Calu3 (cell line): Measurements from ENCODE around the gene ERLIN1. TPM values are rescaled to one million over a fixed set of nuclear protein-coding genes. Genes with fewer than 3 reads are reported as not detected.

Experiments used
- BruUV-seq: library from RNA; stranded (reverse); fragments of 400-500 nt; replicated peaks from 2 replicates; lab custom pipeline; 2021; lab: Mats Ljungman, UMichigan
- CTCF ChIA-PET: fragments of 300-600 bp; sonication (Branson Sonifier 250); formaldehyde crosslinking; loops from one replicate; lab custom pipeline; 2022; ENCODE audit warnings: antibody characterized with exemption; lab: Charles Lee
- DNase-seq: peaks from one replicate; pipeline ENCODE4 v3.0.0; 2022
- H3K27ac Mint-ChIP-seq: one replicate; pipeline ENCODE4 v1.8.0; 2022; ENCODE audit warnings: mixed read lengths; ENCODE audit not compliant: unreplicated experiment
- H3K27me3 Mint-ChIP-seq: one replicate; pipeline ENCODE4 v1.8.0; 2022; ENCODE audit warnings: mixed read lengths; ENCODE audit not compliant: unreplicated experiment
- H3K36me3 Mint-ChIP-seq: one replicate; pipeline ENCODE4 v1.8.0; 2022; ENCODE audit warnings: mild to moderate bottlenecking, moderate library complexity, mixed read lengths; ENCODE audit not compliant: insufficient read depth, unreplicated experiment
- H3K4me1 Mint-ChIP-seq: one replicate; pipeline ENCODE4 v1.8.0; 2022; ENCODE audit warnings: mild to moderate bottlenecking, low read depth, mixed read lengths; ENCODE audit not compliant: unreplicated experiment
- H3K4me3 Mint-ChIP-seq: one replicate; pipeline ENCODE4 v1.8.0; 2022; ENCODE audit warnings: mild to moderate bottlenecking, low read depth, moderate library complexity, mixed read lengths; ENCODE audit not compliant: unreplicated experiment
- H3K9me3 Mint-ChIP-seq: one replicate; pipeline ENCODE4 v1.8.0; 2022; ENCODE audit warnings: low read depth, mixed read lengths; ENCODE audit not compliant: unreplicated experiment
- intact Hi-C: fragments of 100-400 bp; cut with micrococcal nuclease; formaldehyde crosslinking; loops from one replicate; pipeline ENCODE4 v1.10.0; 2022; ENCODE audit not compliant: unreplicated experiment
- total RNA-seq: library from RNA; stranded (reverse); gene quantifications from 2 replicates; pipeline ENCODE4 v1.2.3, GENCODE V29; 2022
- TF ChIP-seq, protein P1 (sequence below): fragments of 200-600 bp; IDR thresholded peaks from one replicate; pipeline ENCODE4 v1.8.0; 2022; ENCODE audit warnings: antibody characterized with exemption; ENCODE audit not compliant: unreplicated experiment

Gene ERLIN1
- total RNA-seq, 1 experiment from 2014 or later: 33.7 TPM

DNA sequence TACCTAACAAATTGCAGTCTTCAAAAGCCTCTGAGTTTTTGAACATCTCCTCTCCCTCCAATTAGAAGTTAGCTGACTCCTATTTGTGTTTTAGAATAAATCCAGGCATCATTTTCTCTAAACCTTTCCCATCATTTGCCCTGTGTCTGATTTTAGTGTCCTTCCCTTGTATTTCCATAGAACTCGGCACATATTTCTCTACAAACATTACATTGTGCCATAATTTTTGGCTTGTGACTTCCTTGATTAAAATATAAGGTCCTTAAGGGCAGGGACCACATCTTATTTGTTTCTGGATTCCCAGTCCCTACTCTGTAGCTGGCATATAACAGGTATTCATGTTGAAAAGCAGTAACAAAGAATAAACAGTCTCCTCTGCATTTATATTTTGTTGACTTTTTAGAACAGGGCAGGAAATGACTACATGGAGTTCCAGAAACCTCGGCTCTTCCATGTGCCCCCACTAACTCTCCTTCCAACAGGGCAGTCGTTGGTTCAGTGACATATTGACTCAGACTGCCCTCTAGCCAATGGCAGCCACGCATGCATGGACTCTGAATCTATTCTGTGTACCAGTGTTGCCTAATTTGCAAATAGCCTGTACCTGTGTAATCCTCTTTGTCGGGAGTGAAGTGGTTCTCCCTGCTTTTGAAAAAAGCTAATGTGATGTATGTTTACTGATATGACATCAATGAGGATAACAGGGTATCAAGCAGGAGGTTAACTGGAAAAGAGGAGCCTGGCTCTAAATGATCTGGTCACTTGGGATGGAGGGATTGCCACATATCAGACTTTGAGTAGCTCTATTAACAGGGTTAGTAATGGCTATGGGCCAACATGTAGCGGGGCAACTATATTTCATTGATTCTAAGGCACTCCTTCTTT, 84.4 kb downstream of the ERLIN1 start:
- intact Hi-C loops: no loop called here
- CTCF ChIA-PET: no interaction called here
- peaks cover 3% of the 10 kb centered on the region for H3K9me3 Mint-ChIP-seq
- TF ChIP-seq, protein P1, sequence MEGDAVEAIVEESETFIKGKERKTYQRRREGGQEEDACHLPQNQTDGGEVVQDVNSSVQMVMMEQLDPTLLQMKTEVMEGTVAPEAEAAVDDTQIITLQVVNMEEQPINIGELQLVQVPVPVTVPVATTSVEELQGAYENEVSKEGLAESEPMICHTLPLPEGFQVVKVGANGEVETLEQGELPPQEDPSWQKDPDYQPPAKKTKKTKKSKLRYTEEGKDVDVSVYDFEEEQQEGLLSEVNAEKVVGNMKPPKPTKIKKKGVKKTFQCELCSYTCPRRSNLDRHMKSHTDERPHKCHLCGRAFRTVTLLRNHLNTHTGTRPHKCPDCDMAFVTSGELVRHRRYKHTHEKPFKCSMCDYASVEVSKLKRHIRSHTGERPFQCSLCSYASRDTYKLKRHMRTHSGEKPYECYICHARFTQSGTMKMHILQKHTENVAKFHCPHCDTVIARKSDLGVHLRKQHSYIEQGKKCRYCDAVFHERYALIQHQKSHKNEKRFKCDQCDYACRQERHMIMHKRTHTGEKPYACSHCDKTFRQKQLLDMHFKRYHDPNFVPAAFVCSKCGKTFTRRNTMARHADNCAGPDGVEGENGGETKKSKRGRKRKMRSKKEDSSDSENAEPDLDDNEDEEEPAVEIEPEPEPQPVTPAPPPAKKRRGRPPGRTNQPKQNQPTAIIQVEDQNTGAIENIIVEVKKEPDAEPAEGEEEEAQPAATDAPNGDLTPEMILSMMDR: no peak
- H3K4me1 Mint-ChIP-seq: peaks cover 13% of the 10 kb centered on the region
- no TSS peak for BruUV-seq
- no peak overlapping the region for H3K4me3 Mint-ChIP-seq
- no peaks in the 10 kb centered on the region for H3K36me3 Mint-ChIP-seq
- no peak overlapping the region for H3K27ac Mint-ChIP-seq
- H3K27me3 Mint-ChIP-seq: peaks cover 46% of the 10 kb centered on the region
- no peak for DNase-seq

DNA sequence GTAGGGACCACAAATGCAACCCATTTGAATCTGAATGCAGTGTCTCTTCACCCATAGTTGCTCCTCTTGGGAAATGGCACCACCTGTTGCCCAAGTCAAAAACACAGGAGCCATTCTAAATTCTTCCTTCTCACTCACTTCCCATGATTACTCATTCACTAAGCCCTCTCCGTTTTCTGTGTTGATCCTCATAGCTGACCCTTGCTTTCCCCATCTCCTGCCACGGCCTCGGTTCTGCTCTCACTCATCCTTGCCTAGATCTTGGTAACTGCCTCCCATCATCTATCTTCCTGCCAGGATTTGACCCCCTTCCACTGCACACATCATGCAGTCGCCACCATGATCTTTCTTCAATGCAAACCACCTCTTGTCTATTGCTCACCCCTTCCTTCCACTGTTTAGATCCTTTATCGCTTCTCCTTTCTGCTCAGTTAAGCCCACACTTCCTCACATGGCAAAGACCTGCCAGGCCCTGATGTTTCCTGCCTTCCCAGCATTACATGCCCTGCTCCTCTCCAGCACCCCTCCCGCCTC, 85.1 kb downstream of the ERLIN1 start:
- H3K36me3 Mint-ChIP-seq: no peaks in the 10 kb centered on the region
- intact Hi-C loops: no loop called here
- no peak overlapping the region for H3K27ac Mint-ChIP-seq
- no peak overlapping the region for H3K4me3 Mint-ChIP-seq
- DNase-seq: no peak
- H3K9me3 Mint-ChIP-seq: peaks cover 3% of the 10 kb centered on the region
- BruUV-seq: no TSS peak
- peaks cover 13% of the 10 kb centered on the region for H3K4me1 Mint-ChIP-seq
- CTCF ChIA-PET: no interaction called here
- H3K27me3 Mint-ChIP-seq: peaks cover 48% of the 10 kb centered on the region
- TF ChIP-seq, protein P1: no peak

Other genes with a start within 250 kb of the ERLIN1 start
- gene DNMBP, start 176.1 kb downstream of the ERLIN1 start, total RNA-seq: 17.6 TPM in 2 replicates
- gene CPN1, start 104.2 kb downstream of the ERLIN1 start, total RNA-seq: not detected in 2 replicates
- 14.5 and 15.3 TPM in 2 replicates for gene CHUK, start 43.6 kb upstream of the ERLIN1 start, total RNA-seq
- gene CWF19L1, start 81.6 kb upstream of the ERLIN1 start, total RNA-seq: 17.3 and 22.9 TPM in 2 replicates
- 19.4 TPM in 2 replicates for gene BLOC1S2, start 100.7 kb upstream of the ERLIN1 start, total RNA-seq
- not detected in 2 replicates for gene PKD2L1, start 144.2 kb upstream of the ERLIN1 start, total RNA-seq
- gene SCD, start 161.2 kb upstream of the ERLIN1 start, total RNA-seq: 173 and 225 TPM in 2 replicates